Measurements from ENCODE around the gene WT1.
"Not testable (repeated sequence)": the region's sequence is repeated elsewhere in the genome, so short reads cannot be mapped to it uniquely, and the experiment has no call there.

WT1 gene

DNA sequence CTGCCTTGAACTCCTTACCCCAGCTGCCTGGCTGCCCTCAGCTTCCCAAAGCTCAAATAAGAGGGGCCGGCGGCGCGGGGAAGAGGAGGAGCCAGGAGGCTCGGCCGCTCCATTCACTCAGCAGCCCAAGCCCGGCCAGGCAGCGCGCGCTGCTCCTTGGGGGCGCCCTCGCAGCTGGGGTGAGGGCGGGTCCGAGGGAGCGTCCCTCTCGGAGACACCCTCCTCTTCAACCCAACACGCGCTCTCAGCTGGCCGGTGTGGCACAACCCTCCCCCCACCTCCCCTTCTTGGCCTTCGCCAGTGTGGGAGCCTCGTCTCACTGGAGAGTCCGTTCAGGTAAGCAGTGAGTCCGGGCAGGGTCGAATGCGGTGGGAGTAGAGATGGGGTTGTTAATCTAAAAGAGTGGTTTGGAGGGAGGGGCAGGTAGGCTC, at the start of gene WT1:
Gene WT1, minus strand, starts transcription at position 29 of the 431 bp plus-strand sequence.
- no peak for DNase-seq (ENCODE audit: low read depth in 2 of 2)

DNA sequence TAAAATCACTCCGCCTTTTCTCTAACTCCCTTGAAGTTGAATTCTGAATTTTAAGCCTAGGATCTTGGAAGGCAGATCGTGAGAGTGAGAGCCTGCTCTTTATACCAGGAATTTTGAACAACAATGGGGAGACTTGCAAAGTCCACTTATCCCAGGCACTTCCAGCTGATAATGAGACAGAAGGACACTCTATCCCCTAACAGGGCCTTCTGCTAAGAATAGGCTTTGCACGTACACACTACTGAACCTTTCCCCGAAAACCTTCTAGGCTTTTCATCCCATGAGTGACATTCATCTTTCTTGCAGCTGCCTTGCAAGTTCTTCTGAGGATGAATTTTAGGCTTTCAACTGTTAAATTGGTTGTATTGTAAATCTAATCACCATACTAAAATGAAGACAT, 44.0 kb upstream of the WT1 start:
- DNase-seq (ENCODE audit: low read depth in 2 of 2), result no peak

DNA sequence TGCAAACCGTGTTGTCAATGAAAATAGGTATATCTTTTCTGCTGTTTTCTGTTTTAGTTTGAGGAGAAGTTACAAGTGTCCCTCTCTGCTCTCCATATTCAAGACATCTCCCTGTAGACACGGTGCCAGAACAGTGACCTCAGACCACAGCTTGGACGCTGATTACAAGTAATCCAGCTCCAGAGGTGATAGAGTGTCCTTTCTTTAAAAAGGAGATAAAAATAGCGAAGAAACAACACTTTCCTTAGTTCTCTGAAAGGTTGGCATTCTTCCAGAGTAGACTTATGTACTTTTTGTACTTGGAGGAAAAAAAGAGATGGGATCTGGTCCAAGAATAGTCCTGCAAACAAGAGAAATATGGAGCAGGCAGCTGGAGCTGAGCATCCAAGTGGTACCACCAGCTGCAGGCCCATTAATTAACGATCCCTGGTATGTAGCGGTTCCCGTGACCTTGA, 43.0 kb upstream of the WT1 start:
- no peak for DNase-seq (ENCODE audit: low read depth in 2 of 2)

DNA sequence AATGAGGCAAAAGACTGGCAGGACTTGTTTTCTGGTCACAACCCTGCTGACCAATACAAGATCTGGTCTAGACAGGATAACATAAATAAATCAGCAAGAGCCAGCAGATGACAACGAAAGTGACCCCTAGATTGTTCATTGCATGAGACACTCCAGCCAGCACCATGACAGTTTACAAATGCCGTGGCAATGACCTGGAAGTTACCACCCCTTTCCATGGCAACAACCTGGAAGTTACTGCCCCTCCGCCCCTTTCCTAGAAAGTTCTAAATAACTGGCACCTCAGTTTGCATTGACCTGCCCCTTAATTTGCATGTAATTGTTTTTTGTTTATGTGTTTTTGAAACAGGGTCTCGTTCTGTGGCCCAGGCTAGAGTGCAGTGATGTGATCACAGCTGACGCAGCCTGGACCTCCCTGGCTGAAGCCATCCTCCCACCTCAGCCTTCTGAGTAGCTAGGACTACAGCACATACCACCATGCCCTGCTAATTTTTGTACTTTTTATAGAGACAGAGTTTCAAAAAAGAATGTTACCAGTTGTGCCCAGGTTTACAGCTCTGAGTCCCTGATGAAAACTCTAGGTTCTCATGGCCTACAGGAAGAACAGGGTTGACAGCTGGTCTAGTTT, 38.1 kb upstream of the WT1 start:
- no peak for DNase-seq (ENCODE audit: low read depth in 2 of 2)

DNA sequence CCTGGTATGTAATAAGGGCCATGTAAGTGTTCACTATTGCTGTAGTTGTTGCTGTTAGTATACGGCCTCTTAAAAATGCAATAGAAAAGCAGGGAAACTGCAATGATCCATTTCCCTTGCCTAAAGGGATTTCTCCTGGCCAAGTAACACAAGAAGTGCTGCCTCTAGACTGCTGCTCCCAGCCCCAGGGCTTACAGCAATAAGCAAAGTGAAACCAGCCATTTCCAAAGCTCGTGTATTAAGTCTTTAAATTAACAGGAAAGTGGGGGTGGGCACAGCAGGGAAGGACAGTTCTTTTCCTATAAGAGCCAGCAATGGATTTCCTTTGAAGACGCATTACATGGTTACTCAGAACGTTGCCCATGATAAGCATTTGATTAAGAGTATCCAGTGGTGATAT, 36.9 kb upstream of the WT1 start:
- no peak for DNase-seq (ENCODE audit: low read depth in 2 of 2)

DNA sequence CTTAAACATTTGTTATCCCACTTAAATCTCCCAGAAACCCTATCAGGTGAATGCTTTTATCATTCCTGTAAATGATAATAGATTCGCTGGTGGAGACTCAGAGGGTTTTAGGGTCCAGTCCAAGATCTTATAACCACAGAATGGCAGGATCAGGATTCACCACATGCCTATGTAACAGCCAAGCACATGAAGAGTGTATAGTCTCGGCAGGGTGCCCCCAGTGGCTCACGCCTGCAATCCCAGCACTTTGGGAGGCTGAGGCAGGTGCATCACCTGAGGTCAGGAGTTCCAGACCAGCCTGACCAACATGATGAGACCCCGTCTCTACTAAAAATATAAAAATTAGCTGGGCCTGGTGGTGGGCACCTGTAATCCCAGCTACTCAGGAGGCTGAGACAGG, 36.2 kb upstream of the WT1 start:
- not testable (repeated sequence) for DNase-seq (ENCODE audit: low read depth in 2 of 2)

DNA sequence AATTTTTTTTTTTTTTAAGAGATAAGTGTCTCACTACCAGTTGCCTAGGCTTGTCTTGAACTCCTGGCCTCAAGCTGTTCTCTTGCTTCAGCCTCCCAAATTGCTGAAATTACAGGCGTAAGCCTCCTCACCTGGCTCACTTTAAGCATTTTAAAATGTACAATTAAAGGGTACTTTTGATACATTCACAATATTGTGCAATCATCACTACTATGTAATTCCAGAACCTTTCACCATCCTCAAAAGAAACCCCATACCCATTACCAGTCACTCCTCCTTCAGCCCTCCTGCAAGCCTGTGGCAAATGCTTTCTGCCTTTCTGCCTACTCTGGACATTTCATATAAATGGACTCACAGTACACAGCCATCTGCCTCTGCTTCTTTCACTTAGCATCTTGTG, 34.5 kb upstream of the WT1 start:
- no peak for DNase-seq (ENCODE audit: low read depth in 2 of 2)

DNA sequence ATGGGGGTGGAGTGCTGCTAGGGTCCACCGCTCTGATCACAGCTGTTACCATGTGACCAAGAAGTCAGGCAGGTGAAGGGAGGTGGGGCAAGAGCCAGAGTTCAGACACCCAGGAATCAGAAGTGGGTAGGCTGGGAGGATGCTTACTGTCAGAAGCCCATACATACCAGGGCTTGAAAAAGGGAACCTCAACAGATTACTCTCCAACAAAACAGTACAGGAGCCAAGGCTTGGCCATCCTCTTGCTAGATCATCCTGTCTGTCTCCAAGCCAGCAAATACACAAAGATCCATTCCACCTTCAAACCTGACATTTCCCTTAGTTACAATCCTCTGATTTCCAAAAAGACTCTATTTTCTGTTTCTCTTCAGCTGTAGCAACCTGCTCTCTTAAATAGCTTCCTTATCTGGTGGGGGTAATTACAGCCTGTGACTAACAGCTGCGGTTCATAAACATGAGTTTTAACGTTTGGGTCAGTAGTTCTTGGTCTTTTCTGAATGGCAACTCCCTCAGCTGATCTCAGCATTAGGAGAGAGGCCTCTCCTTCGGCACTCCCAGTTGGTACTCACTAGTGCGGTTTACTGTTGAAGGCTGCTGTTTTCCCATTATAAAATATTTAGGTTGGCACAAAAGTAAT, 31.1 kb upstream of the WT1 start:
- no peak for DNase-seq (ENCODE audit: low read depth in 2 of 2)

DNA sequence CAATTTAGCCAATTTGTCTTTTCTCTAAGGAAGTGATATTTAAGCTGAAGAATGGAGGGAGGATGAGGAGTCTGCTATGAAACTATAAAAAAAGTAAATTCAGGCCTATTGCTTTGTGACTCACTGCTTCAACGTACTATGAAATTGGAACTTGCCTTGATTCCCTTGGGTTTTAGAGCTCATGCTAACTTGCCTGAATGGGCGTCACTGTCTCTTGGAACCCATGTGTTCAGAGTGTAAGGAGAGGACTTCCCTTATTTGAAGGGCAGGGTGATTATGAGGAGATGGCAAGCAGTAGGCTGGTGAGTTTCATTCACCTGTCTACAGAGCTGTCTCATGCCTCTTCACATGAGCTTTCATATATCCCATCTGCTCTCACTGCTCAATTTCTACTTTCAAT, 28.7 kb upstream of the WT1 start:
- DNase-seq (ENCODE audit: low read depth in 2 of 2), result no peak

DNA sequence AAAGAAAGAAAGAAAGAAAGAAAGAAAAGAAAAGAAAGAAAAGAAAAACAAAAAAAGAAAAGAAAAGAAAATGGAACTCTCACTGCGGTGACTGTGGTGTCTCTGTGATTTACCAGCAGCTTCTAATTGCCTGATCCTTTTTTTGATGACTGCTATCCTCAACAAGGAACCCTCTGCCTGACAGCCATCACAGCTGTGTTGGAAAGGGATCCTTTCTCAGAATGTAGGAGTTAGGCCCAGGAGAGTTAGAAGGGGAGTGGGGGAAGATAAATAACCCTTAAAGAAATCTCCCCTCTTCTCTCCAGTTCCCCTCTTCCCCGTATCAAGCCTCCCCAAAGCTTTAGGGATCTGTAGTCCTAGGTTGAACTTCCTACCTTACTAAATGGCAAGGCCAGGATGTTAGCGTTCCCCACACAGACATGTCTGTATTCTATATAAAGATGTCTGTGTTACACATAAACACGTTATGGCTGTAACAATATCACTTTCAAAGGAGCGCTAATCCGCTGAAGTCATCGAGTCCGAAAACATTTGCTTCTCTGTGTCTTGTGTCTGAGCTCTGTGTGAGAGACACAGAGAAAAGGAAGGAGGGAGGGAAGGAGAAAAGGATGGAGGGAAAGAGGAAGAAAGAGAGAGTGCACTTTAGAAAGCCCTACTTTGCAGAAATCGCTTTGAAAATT, 26.8 kb upstream of the WT1 start:
- DNase-seq (ENCODE audit: low read depth in 2 of 2), result no peak

DNA sequence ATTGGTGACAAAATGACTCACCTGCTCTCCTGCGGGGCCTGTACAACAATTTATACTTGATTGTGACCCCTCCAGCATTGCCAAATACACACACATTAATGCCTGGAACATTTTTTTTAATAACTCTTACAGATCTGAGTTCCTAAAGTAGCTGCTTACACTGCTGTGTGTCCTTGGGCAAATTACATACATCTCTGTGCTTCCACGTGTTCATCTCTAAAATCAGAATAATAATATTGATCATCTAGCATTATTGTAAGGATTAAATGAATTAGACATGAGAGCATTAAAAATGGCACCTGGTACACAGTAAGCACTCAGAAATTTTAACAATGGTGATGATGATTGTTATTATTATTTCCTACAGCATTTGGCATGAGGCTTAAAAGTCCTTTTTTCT, 21.5 kb upstream of the WT1 start:
- DNase-seq (ENCODE audit: low read depth in 2 of 2), result no peak

DNA sequence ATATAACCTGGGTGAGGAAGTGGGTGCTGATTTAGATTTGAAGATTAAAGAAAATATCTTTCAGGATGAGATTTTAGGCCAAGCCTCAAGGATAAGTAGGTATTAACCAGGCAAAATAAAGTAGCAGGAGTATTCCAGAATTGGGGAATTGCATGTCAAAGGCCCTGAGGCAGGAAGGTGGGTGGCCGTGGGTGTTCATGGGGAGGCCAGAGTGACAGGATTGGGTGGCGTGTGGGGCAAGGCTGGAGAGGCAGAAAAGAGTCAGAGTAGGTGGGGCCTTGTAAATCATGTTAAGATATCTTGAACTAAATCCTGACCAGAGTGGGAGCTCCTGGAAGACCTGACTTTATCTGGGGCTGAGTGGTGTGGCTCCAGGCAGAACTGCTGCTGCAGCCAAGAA, 19.7 kb upstream of the WT1 start:
- DNase-seq (ENCODE audit: low read depth in 2 of 2), result no peak

DNA sequence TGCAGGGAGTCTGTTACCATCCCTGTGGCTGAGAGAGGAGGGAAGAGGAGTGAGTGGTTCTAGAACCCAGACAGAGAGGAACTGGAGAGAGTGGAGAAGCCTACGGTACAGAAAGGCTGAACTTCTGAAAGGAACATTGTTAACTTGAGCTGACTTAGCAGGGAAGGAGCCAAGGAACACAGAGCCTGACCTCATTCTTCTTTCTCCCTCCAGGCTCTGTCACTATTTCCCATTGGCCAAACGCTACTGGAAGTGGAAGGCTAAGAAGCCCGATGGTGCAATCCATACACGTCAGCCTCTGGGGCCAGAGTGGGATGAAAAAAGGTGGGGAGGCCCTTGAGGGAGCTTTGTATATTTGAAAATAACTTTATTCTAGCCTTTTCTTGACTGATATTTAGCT, 16.5 kb upstream of the WT1 start:
- DNase-seq (ENCODE audit: low read depth in 2 of 2), result no peak

DNA sequence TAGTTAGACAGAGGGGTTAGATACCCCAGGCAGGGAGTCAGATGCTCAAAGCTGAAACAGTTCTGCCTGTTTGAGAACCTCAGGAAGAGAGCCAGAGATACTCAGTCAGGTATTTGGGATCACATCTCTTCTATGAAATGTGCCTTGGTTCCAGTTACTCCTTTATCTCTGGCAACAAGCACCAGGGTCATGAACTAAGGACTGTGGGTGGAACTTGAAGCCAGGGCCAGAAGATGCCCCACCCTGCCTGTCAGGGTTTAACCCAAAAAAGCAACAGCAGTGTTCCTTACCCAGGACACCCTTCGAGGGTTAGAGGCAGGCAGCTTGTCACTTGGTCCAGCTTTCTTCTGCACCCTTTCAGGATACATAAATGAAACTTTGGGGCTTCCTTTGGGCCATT, 15.0 kb upstream of the WT1 start:
- DNase-seq (ENCODE audit: low read depth in 2 of 2), result no peak

DNA sequence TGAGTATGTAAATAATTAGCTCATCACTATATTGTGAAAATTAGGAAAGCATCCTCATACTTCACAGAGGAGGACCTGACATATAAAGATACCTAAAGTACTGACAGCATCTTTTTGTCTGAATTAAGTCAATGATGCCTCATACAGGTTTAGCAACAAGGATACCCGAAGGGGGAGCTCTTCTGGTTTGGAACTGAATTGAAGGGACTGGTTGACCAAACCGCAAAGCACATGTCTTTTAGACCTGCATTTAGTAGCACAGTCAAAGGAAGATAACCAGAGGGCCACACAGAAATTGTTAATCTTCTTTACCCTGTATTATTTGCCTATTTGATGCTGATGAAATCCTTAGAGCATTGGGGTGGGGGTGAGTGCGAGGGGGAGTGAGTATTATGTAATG, 12.9 kb upstream of the WT1 start:
- no peak for DNase-seq (ENCODE audit: low read depth in 2 of 2)

DNA sequence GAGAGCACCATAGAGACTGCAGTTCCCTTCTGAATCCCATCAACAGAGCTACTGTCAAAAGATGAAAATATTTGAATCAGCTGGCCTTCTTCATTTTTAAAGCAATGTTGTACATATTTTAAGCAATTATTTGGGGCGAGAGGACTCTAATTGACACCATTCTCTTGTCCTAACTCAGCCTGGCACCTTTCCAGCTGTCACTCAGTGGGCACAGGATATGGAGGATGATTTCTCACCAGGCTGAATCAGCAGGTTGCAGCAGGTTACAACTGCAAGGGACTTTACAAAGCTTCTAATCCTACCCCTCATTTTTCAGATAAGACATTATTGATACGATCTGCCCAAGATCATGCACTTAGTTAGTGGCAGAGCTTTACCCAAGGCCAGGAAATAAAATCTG, 11.9 kb upstream of the WT1 start:
- no peak for DNase-seq (ENCODE audit: low read depth in 2 of 2)

DNA sequence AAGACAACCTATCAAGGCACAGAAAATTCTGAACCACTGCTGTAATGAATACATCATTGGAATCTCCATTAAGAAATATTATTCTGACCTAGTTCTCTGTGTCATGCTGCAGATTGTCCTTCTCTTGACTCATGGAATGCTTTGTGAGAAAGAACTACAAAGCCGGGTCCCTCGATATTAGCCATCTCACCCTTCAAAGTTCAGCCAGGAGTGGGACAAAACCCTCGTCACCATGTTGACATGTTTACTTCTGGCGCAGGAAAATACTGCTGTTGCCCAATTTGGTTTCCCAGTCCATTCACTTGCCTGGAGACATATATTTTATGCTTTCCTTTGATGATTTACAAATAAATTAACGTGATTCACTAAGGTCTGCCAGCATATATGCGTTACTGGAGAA, 10.9 kb upstream of the WT1 start:
- DNase-seq (ENCODE audit: low read depth in 2 of 2), result no peak

DNA sequence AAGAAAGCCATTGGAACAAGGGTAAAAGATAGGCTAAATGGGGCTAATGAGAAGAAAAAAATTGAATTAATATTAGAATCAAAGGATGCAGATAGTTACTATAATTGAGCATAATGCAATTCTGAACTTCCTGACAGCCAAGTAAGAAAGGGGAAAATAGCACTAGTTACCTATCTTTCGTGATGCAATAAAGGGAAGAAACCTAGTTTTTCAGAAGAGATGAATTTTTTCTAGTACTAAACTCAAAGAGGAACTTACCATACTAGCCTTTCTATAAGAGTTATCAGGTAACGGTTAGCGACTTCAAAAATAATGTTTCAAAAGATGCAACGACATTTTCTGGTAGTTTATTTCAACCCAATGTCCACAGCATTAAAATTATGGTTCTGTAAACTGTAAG, 8.8 kb upstream of the WT1 start:
- DNase-seq (ENCODE audit: low read depth in 2 of 2), result no peak

DNA sequence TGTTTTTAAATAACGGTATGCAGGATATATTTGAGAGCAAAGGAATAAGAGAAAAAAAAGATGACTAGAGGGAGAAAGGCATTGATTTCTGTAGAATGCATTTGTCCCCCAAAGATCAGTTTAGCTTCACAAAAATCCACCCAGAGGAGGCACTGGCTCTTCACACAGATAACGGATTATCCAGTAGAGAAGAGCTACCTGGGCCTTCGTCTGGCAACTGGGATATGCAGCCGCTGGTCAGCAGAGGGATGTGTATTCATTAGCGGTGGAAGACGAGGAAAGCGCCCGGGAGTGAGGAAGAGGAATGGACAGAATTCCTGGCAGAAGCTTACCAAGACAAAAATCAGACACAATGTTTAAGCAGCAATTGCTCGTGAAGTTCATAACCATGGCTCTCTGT, 5.6 kb upstream of the WT1 start:
- no peak for DNase-seq (ENCODE audit: low read depth in 2 of 2)

DNA sequence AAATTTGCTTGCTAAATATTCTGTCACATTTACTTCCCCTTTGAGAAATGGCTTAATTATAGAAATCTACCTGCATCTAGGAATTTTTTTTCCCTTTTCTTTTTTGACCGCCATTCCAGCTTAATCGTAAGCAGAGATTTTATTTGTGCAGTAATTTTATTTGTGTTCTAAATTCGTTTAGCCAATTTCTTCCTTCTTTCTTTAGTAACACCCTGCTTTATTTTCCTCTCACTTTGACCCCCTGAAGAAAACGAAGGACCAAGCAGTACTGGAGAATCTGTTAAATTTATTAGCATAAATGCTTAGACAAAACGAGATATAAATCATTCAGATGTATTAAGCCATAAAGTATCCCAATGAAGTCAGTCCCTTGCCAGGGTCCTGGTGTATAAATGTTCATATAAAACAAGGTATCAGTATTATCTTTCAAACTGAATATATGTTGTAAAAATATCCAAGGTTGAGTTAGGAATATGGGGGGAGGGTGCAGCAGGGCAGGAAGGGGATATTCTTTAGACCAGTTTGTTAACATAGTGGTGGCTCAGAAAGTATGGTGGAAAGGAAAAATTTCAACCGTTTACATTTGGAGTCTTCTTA, 5.1 kb upstream of the WT1 start:
- no peak for DNase-seq (ENCODE audit: low read depth in 2 of 2)

DNA sequence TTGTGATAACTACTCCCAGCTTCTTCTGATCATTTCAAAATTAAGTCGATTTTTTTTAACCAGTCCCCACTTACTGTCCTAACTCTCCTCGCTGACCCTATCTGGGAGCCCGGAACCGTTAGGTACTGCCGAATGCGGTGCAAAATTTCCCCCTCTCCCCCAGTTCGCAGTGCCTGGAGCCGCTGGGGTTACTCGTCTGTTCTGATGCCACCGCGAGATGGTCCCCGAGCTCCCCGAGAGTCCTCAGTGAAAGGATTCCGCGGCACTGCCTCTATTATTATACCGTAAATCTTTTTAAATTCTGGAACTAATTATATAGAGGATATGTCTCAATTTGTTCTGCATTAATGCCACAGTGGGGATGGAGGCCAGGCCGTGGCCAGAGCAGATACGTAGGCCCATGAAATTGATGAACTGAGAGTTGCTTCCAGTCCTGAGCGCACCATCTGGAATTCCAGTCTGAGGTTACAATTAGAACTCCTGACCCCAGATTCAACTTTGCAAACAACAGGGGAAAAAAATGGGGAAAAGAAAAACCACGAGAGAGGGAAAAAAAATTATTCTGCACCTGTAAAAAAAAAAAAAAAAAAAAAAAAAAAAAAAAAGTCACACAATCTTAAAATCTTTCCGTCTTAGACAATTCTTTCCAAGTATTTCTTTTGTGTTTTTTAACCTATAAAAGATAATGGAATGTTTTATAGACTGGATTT, 4.3 kb upstream of the WT1 start:
- no peak for DNase-seq (ENCODE audit: low read depth in 2 of 2)

DNA sequence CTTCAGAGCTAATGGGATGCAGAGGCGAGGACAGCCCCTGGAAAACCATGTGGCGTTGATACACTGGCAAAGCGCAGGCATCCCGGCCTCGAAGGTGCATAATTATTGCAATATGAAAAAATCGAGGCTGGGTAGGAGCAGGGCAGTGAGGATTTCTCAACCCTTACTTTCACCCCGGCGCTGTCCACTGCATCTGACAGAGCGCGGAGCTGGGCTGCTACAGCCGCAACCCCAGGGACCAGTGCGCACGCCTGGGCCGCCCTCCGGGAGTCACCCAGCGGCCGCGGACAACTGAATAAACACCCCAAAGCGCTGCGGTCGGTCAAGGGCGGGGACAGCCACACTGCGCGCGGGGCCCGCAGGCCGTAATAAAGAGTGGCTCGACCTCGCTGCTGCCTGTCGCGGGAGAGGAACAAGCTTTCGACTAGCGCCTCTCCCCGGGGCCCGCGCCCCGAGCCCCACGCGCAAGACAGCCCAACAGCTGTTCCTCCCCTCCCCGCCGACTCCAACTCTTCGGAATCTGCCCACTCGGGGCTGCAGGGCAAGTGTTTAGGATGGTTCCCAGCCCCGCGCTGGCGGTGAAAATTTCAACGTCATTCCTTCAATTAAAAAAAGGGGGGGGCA, 3.6 kb upstream of the WT1 start:
- no peak for DNase-seq (ENCODE audit: low read depth in 2 of 2)
